ENCODE results near the gene CTNNB1.

CTNNB1 gene

DNA sequence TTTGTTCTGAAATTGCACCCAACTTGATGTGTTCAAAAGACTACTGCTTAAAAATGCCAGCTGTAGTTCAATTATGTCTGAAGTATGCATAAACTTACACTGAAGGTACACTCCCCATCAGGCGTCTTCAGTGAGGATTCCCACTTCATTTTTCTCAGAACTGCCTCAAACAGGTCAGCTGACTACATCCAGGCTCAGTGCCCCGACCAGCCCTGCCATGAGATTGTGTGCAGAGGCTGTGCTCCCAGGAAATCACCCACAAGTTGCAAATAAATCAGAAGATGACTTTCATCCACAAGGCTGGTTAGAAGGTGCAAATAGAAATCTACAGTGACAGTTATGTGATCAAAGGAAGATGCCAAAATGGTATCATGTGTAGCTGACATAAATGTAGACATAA is 51.5 kb downstream of the CTNNB1 start:
- no peak for DNase-seq (ENCODE audit: low spot score)
- POLR2A ChIA-PET (ENCODE audit: low non-redundant PET) = no interaction called here
- TF ChIP-seq, protein P1, sequence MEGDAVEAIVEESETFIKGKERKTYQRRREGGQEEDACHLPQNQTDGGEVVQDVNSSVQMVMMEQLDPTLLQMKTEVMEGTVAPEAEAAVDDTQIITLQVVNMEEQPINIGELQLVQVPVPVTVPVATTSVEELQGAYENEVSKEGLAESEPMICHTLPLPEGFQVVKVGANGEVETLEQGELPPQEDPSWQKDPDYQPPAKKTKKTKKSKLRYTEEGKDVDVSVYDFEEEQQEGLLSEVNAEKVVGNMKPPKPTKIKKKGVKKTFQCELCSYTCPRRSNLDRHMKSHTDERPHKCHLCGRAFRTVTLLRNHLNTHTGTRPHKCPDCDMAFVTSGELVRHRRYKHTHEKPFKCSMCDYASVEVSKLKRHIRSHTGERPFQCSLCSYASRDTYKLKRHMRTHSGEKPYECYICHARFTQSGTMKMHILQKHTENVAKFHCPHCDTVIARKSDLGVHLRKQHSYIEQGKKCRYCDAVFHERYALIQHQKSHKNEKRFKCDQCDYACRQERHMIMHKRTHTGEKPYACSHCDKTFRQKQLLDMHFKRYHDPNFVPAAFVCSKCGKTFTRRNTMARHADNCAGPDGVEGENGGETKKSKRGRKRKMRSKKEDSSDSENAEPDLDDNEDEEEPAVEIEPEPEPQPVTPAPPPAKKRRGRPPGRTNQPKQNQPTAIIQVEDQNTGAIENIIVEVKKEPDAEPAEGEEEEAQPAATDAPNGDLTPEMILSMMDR (conservative IDR thresholded peaks at IDR 0.05; ENCODE audit: low read depth) = no peak
- CTCF ChIA-PET = no interaction called here
- no peak overlapping the region for H3K27ac ChIP-seq

DNA sequence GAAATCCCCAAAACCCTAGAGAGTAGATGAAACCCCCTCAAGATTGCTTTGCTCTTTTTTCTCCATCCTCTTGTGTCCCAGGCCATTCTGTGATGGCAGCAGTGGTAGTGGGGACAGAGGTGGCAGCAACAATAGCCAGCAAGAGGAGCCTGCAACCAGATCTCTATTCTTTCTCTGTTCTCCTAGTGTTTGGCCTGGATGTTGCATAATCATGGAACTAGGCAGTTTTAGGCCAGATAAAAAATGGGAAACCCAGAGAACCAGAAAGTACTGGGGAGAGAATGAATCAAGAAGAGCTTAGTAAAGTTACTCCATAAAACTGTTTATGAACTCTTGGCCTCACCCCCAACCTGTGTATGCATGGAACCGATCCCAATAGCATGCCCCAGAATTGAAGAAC is 52.3 kb downstream of the CTNNB1 start:
- TF ChIP-seq, protein P1 (conservative IDR thresholded peaks at IDR 0.05; ENCODE audit: low read depth) = no peak

DNA sequence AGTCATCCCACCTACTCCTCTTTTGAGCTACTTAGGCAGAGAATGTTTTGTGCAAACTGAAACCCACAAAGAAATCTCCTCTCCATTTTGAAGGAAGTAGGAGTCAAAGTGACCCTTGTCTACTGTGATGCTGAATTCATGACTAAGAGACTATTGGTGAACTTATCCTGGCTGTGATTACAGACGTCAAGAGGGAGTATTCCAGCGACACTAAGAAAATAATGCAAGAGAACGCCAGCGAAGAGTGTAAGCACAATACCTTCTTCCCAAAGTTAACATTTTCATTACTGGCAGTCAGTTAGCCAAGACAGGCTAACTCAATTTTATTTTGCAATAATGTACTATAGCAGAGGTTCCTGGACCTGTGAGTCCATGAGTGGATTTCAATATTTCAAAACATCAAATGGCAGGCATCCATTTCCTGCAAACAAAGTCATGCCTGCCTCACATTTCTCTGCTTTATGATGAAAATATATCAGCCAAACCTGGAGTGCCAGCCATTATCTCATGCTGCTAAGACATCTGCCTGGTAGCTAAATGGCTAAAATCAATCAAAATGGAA is 59.0 kb downstream of the CTNNB1 start:
- DNase-seq (ENCODE audit: low spot score) = no peak
- ChIA-PET POLR2A (ENCODE audit: low non-redundant PET) (no interaction called here), CTCF (no interaction called here)
- TF ChIP-seq, protein P1 (conservative IDR thresholded peaks at IDR 0.05; ENCODE audit: low read depth) = no peak
- H3K27ac ChIP-seq = no peak overlapping the region

More for the DNA sequence above, 52.3 kb downstream of the CTNNB1 start:
- ChIA-PET POLR2A (ENCODE audit: low non-redundant PET) (no interaction called here), CTCF (no interaction called here)
- no peak for DNase-seq (ENCODE audit: low spot score)
- H3K27ac ChIP-seq = no peak overlapping the region

DNA sequence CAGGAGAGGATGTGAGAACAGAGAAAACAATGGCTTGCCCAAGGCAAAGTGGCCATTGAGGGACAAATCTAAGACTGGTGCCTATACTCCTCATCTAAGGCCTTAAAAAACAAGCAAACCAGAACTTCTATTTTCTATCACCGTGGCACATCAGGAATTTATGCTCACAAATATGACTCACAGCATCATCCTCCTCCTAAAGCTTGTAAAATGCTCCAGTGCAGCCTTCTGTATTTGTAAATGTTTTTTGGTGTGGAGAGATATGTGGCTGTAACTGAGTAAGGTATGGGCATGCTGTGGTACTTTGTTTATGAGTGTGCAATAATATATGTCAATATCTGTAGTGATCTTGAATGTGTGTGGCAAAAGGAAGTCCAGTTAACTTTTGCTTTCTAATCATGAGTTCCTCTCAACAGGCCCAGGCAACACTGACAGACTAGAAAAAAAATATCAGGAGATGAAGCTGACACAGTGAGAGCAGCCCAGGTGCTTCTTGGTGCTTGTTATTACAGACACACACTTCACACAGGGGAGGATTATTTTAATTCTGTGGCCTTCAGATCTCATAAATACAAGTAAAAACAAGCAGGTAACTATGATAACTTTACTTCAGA is 60.3 kb downstream of the CTNNB1 start:
- TF ChIP-seq, protein P1 (conservative IDR thresholded peaks at IDR 0.05; ENCODE audit: low read depth) = no peak
- no peak for DNase-seq (ENCODE audit: low spot score)
- H3K27ac ChIP-seq = no peak overlapping the region
- CTCF ChIA-PET = no interaction called here
- POLR2A ChIA-PET (ENCODE audit: low non-redundant PET) = no interaction called here

DNA sequence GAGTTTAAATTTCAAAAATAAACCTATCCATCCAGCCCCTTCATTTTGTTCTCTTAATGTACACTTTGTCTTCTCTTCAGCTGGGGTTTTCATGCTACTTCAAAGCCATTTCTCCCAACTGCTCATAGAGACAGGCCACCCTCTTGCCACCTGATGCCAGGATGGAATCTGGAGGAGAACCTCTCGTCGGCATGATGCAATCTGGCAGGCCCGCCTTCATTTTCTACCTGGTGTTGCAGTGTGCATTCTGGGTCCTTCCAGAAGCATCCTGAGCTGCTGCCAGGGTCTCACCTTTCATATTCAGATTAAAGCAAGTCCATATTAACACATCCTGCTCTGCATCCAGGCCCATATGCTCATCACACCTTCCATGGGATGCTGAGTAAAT is 60.8 kb downstream of the CTNNB1 start:
- ChIA-PET POLR2A (ENCODE audit: low non-redundant PET) (no interaction called here), CTCF (no interaction called here)
- DNase-seq (ENCODE audit: low spot score) = no peak
- no peak overlapping the region for H3K27ac ChIP-seq
- TF ChIP-seq, protein P1 (conservative IDR thresholded peaks at IDR 0.05; ENCODE audit: low read depth) = no peak

DNA sequence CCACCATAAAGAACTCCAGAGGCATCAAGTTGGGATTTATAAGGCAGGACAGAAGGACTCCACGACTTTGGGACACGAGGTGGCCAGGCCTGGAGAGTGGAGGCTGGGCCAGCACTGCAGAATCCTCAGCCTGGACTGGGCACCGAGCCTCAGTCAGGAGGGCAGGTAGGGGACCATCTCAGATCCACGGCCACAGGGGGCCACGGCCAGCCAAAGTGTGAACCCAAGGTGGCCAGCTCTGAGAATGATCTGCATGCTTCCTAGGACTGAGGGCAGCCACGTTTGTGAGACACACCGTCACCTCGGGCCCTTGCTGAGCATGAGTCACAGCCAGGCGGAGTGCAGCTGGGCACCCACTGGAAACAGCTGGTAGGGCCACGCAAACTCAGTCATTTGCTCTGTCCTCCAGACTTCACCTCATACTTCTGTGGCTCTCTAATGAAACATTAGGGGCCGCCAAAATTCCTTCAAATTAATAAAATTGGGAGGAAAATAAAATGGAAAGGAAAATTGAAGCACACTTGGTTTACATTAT is 65.8 kb downstream of the CTNNB1 start:
- DNase-seq (ENCODE audit: low spot score) = no peak

More for the DNA sequence above, 65.8 kb downstream of the CTNNB1 start:
- ChIA-PET CTCF (no interaction called here), POLR2A (ENCODE audit: low non-redundant PET) (no interaction called here)
- TF ChIP-seq, protein P1 (conservative IDR thresholded peaks at IDR 0.05; ENCODE audit: low read depth) = no peak
- H3K27ac ChIP-seq = no peak overlapping the region
